Mesenchymal stem cell (in vitro differentiated cells and primary cell): ENCODE measurements around the gene SWSAP1.
A peak's percentile ranks its signal among the peaks of the same experiment; 100 is the strongest.

ENCODE experiments used
- DNase-seq: peaks from one replicate; pipeline ENCODE4 v3.0.0-alpha.2; 2013
- H2AFZ ChIP-seq: one replicate; pipeline ENCODE4 v1.6.1; 2013; ENCODE audit warnings: low read depth, mild to moderate bottlenecking, control low read depth, inconsistent platforms, low read length, moderate library complexity
- H2AK5ac ChIP-seq: 2 replicates; pipeline ENCODE4 v1.6.1; 2013; ENCODE audit warnings: low read length, moderate library complexity, mild to moderate bottlenecking, inconsistent platforms; ENCODE audit not compliant: severe bottlenecking
- H2BK120ac ChIP-seq: one replicate; pipeline ENCODE4 v1.6.1; 2013; ENCODE audit warnings: low read depth, mild to moderate bottlenecking, inconsistent platforms, low read length, moderate library complexity
- H2BK12ac ChIP-seq, 2 experiments: one replicate each; pipeline ENCODE4 v1.6.1; 2013; ENCODE audit warnings: inconsistent platforms in 2 of 2, low read length in 2 of 2, mild to moderate bottlenecking in 2 of 2, moderate library complexity in 2 of 2, control low read depth in 1 of 2
- H2BK15ac ChIP-seq: one replicate; pipeline ENCODE4 v1.6.1; 2013; ENCODE audit warnings: mild to moderate bottlenecking, low read depth, inconsistent platforms; ENCODE audit not compliant: poor library complexity, severe bottlenecking
- H2BK5ac ChIP-seq: 2 replicates; pipeline ENCODE4 v1.6.1; 2013; ENCODE audit warnings: low read depth, mild to moderate bottlenecking, low read length, control low read depth, inconsistent platforms; ENCODE audit not compliant: poor library complexity, severe bottlenecking
- H3K14ac ChIP-seq, 2 experiments: one replicate each; pipeline ENCODE4 v1.6.1; 2013; ENCODE audit warnings: inconsistent platforms in 2 of 2, low read length in 2 of 2, control low read depth in 1 of 2, mild to moderate bottlenecking in 1 of 2, moderate library complexity in 1 of 2
- H3K18ac ChIP-seq, 2 experiments: one replicate each; pipeline ENCODE4 v1.6.1; 2013; ENCODE audit warnings: inconsistent platforms in 2 of 2, low read length in 2 of 2, control low read depth in 1 of 2, low read depth in 1 of 2, mild to moderate bottlenecking in 1 of 2
- H3K23ac ChIP-seq, 2 experiments: one replicate each; pipeline ENCODE4 v1.6.1; 2013; ENCODE audit warnings: inconsistent platforms in 2 of 2, low read length in 2 of 2, mild to moderate bottlenecking in 2 of 2, moderate library complexity in 2 of 2, control low read depth in 1 of 2
- H3K27ac ChIP-seq: 2 replicates; pipeline ENCODE4 v1.5.1; 2013; ENCODE audit warnings: mild to moderate bottlenecking, moderate library complexity, low read length, control low read depth, inconsistent platforms; ENCODE audit not compliant: poor library complexity, severe bottlenecking
- H3K27me3 ChIP-seq, 2 experiments: 2 replicates each; pipeline versions ENCODE4 v1.6.1 to v1.7.0; 2013; ENCODE audit warnings: low read length in 2 of 2, mild to moderate bottlenecking in 2 of 2, moderate library complexity in 2 of 2, control low read depth in 1 of 2, inconsistent platforms in 1 of 2; ENCODE audit not compliant: control insufficient read depth in 1 of 2, insufficient read depth in 1 of 2
- H3K36me3 ChIP-seq, 2 experiments: 2 replicates each; pipeline versions ENCODE4 v1.6.1 to v1.7.0; 2013; ENCODE audit warnings: low read length in 2 of 2, control low read depth in 1 of 2, inconsistent platforms in 1 of 2, low read depth in 1 of 2, mild to moderate bottlenecking in 1 of 2; ENCODE audit not compliant: insufficient read depth in 2 of 2, control insufficient read depth in 1 of 2
- H3K4ac ChIP-seq, 2 experiments: one replicate each; pipeline ENCODE4 v1.6.1; 2013; ENCODE audit warnings: inconsistent platforms in 2 of 2, low read length in 2 of 2, mild to moderate bottlenecking in 2 of 2, moderate library complexity in 2 of 2, control low read depth in 1 of 2, low read depth in 1 of 2
- H3K4me1 ChIP-seq: 2 replicates; pipeline ENCODE4 v1.6.1; 2013; ENCODE audit warnings: low read depth, low read length, control low read depth; ENCODE audit not compliant: control insufficient read depth, insufficient read depth
- H3K4me2 ChIP-seq: 2 replicates; pipeline ENCODE4 v1.6.1; 2013; ENCODE audit warnings: low read length, mild to moderate bottlenecking, inconsistent platforms; ENCODE audit not compliant: poor library complexity, severe bottlenecking
- H3K4me3 ChIP-seq, 2 experiments: 2 replicates each; pipeline versions ENCODE4 v1.5.1 to v1.7.0; 2013; ENCODE audit warnings: low read length in 2 of 2, mild to moderate bottlenecking in 2 of 2, control low read depth in 1 of 2, low read depth in 1 of 2; ENCODE audit not compliant: insufficient read depth in 1 of 2
- H3K79me1 ChIP-seq: replicated peaks from 2 replicates; pipeline ENCODE4 v1.6.1; 2013; ENCODE audit warnings: mild to moderate bottlenecking, control low read depth, low read length, inconsistent platforms; ENCODE audit not compliant: poor library complexity, severe bottlenecking
- H3K9ac ChIP-seq: 2 replicates; pipeline ENCODE4 v1.7.0; 2013; ENCODE audit warnings: mild to moderate bottlenecking, low read length, moderate library complexity
- H3K9me3 ChIP-seq: 2 replicates; pipeline ENCODE4 v1.7.0; 2013; ENCODE audit warnings: mild to moderate bottlenecking, low read length; ENCODE audit not compliant: control insufficient read depth
- H4K8ac ChIP-seq: one replicate; pipeline ENCODE4 v1.6.1; 2013; ENCODE audit warnings: inconsistent platforms, mild to moderate bottlenecking, low read length, moderate library complexity
- H4K91ac ChIP-seq: one replicate; pipeline ENCODE4 v1.6.1; 2013; ENCODE audit warnings: mild to moderate bottlenecking, low read length, inconsistent platforms
- WGBS: methylation state at CpG from one replicate; pipeline ENCODE4 v1.1.7; 2013; ENCODE audit warnings: mixed read lengths; 5-methylcytosine and 5-hydroxymethylcytosine counted together

SWSAP1 gene

GRCh38 chr19:11380653-11381537 is 6.4 kb downstream of the SWSAP1 start:
- Histone ChIP-seq H4K8ac (peak overlapping the region; percentile 63), H3K4me1 (peaks cover 52% of the 10 kb centered on the region), H2BK12ac (peak overlapping the region; percentile 7 to 99), H3K4ac (peak overlapping the region in 1 of 2 experiments; percentile 97), H3K14ac (peak overlapping the region in 1 of 2 experiments; percentile 97), H3K4me2 (peak overlapping the region; percentile 91), H3K79me1 (peaks cover under 1% of the 10 kb centered on the region), H3K9ac (peak overlapping the region; percentile 94), H3K4me3 (peak overlapping the region; percentile 63 to 92), H3K27me3 (peaks cover 14 to 15% of the 10 kb centered on the region in 2 experiments), H3K23ac (no peak overlapping the region), H4K91ac (peak overlapping the region; percentile 40), H2BK5ac (no peak overlapping the region), H2BK15ac (peak overlapping the region; percentile 89), H3K9me3 (no peaks in the 10 kb centered on the region), H3K27ac (no peak overlapping the region), H2AK5ac (no peak overlapping the region), H2AFZ (peak overlapping the region; percentile 91), H3K36me3 (no peaks in the 10 kb centered on the region), H2BK120ac (no peak overlapping the region), H3K18ac (peak overlapping the region; percentile 23 to 93)
- 7% methylated on average over 53 of the region's 54 CpGs for WGBS
- peak; percentile 98 for DNase-seq

- peak overlapping the region in 1 of 2 experiments; percentile 55 for H3K4me3 ChIP-seq
- no peaks in the 10 kb centered on the region for H3K79me1 ChIP-seq
- no peak overlapping the region for H2AK5ac ChIP-seq
- no peak overlapping the region for H2BK5ac ChIP-seq
- peak; percentile 65 for DNase-seq
- peak overlapping the region; percentile 73 to 79 for H2BK12ac ChIP-seq
- peaks cover 41% of the 10 kb centered on the region for H3K4me1 ChIP-seq
- no peak overlapping the region for H3K9ac ChIP-seq
- H3K18ac ChIP-seq: peak overlapping the region; percentile 75 to 81
- H3K9me3 ChIP-seq: no peaks in the 10 kb centered on the region
- no peaks in the 10 kb centered on the region for H3K36me3 ChIP-seq
- H2BK15ac ChIP-seq: peak overlapping the region; percentile 49
- no peak overlapping the region for H3K23ac ChIP-seq
- H2BK120ac ChIP-seq: peak overlapping the region; percentile 77
- H4K8ac ChIP-seq: peak overlapping the region; percentile 33
- peak overlapping the region; percentile 71 to 77 for H3K4ac ChIP-seq
- H3K14ac ChIP-seq: peak overlapping the region in 1 of 2 experiments; percentile 35
- H3K4me2 ChIP-seq: peak overlapping the region; percentile 90
- H4K91ac ChIP-seq: peak overlapping the region; percentile 65
- H3K27me3 ChIP-seq: peaks cover 14 to 15% of the 10 kb centered on the region in 2 experiments
- 2% methylated on average over 48 of the region's 65 CpGs for WGBS
- peak overlapping the region; percentile 18 for H2AFZ ChIP-seq
- no peak overlapping the region for H3K27ac ChIP-seq
Measured at GRCh38 chr19:11382898-11383705, 8.6 kb downstream of the SWSAP1 start.

GRCh38 chr19:11383706-11384048 is 9.2 kb downstream of the SWSAP1 start:
- Histone ChIP-seq H3K4ac (peak overlapping the region; percentile 88), H2AFZ (peak overlapping the region; percentile 56), H3K14ac (peak overlapping the region in 1 of 2 experiments; percentile 9), H4K8ac (peak overlapping the region; percentile 45), H3K36me3 (no peaks in the 10 kb centered on the region), H3K9ac (no peak overlapping the region), H3K79me1 (no peaks in the 10 kb centered on the region), H3K4me2 (peak overlapping the region; percentile 90), H2BK120ac (peak overlapping the region; percentile 77), H3K4me3 (peak overlapping the region in 1 of 2 experiments; percentile 55), H2BK12ac (peak overlapping the region; percentile 73 to 85), H3K27ac (no peak overlapping the region), H4K91ac (peak overlapping the region; percentile 95), H2BK5ac (no peak overlapping the region), H3K4me1 (peaks cover 36% of the 10 kb centered on the region), H3K9me3 (no peaks in the 10 kb centered on the region), H3K27me3 (peaks cover 14 to 15% of the 10 kb centered on the region in 2 experiments), H2BK15ac (peak overlapping the region; percentile 93), H3K23ac (peak overlapping the region in 1 of 2 experiments; percentile 97), H3K18ac (peak overlapping the region; percentile 75 to 81), H2AK5ac (no peak overlapping the region)
- no peak for DNase-seq
- WGBS: under 1% methylated on average over 9 of the region's 9 CpGs

GRCh38 chr19:11384778-11385129 is 10.3 kb downstream of the SWSAP1 start:
- WGBS: 89% methylated on average over 5 of the region's 5 CpGs

More at GRCh38 chr19:11384778-11385129, 10.3 kb downstream of the SWSAP1 start:
- Histone ChIP-seq H3K4me2 (no peak overlapping the region), H2AK5ac (no peak overlapping the region), H3K9me3 (no peaks in the 10 kb centered on the region), H4K8ac (no peak overlapping the region), H2AFZ (no peak overlapping the region), H2BK15ac (no peak overlapping the region), H3K79me1 (no peaks in the 10 kb centered on the region), H3K14ac (no peak overlapping the region), H3K4me3 (no peak overlapping the region), H3K27ac (no peak overlapping the region), H2BK120ac (no peak overlapping the region), H3K4ac (no peak overlapping the region), H3K23ac (no peak overlapping the region), H4K91ac (no peak overlapping the region), H3K27me3 (peaks cover 14 to 15% of the 10 kb centered on the region in 2 experiments), H2BK5ac (no peak overlapping the region), H3K4me1 (peaks cover 31% of the 10 kb centered on the region), H3K9ac (no peak overlapping the region), H2BK12ac (no peak overlapping the region), H3K18ac (peak overlapping the region in 1 of 2 experiments; percentile 44), H3K36me3 (no peaks in the 10 kb centered on the region)
- DNase-seq: no peak
